Measurements from ENCODE around the gene ACTL6A. TPM values are rescaled to one million over a fixed set of nuclear protein-coding genes. Genes with fewer than 3 reads are reported as not detected.

ACTL6A gene
- polyA plus RNA-seq, 2 of the 4 experiments (the other 2 are of a cell fraction): 116 to 130 TPM

DNA sequence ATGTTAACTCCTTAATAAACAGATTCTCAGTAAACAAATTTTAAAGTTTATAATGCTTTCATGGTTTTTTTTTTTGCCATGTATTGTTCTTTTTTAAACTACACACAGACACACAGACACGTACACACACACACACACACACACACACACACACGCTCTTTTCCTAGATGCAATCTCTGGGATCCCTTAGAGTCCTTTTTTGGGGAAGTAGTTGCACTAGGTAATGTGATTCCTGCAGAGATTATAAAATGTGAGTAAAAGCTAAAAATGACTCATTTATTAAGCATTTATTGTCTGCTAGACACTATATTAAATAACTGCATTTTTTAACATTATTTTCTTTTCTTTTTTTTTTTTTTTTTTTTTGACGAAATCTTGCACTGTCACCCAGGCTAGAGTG lies 61.7 kb downstream of the ACTL6A start:
- no peak for TF ChIP-seq TP53 (CRISPR knock-in tag; IDR thresholded peaks at IDR 0.05)
- TF ChIP-seq ATOH8 (CRISPR knock-in tag; IDR thresholded peaks at IDR 0.05; ENCODE audit: low read depth): no peak
- TF ChIP-seq ZSCAN20 (CRISPR knock-in tag; IDR thresholded peaks at IDR 0.05): no peak
- TF ChIP-seq JUN (IDR thresholded peaks at IDR 0.05): no peak
- 94% methylated on average over 3 of the region's 3 CpGs for WGBS (ENCODE audit: missing lambda C conversion rate)
- H3K4me1 ChIP-seq: no peaks in the 10 kb centered on the region
- no peak overlapping the region for H3K4me2 ChIP-seq
- POLR2A ChIA-PET: interaction anchor here (0.7 kb wide), 1 partner anchor 19 kb away, joined by 7 read pairs; no protein-coding TSS in a partner anchor
- no peaks in the 10 kb centered on the region for H3K9me3 ChIP-seq
- no peak for ATAC-seq
- FAIRE-seq: no peak
- H3K4me3 ChIP-seq: no peak overlapping the region
- CTCF ChIA-PET: interaction anchor here (0.7 kb wide), 1 partner anchor 36 kb away, joined by 3 read pairs; no protein-coding TSS in a partner anchor
- DNase-seq (ENCODE audit: low read depth in 1 of 2, low spot score in 1 of 2): no peak
- no peak overlapping the region for H3K27ac ChIP-seq

DNA sequence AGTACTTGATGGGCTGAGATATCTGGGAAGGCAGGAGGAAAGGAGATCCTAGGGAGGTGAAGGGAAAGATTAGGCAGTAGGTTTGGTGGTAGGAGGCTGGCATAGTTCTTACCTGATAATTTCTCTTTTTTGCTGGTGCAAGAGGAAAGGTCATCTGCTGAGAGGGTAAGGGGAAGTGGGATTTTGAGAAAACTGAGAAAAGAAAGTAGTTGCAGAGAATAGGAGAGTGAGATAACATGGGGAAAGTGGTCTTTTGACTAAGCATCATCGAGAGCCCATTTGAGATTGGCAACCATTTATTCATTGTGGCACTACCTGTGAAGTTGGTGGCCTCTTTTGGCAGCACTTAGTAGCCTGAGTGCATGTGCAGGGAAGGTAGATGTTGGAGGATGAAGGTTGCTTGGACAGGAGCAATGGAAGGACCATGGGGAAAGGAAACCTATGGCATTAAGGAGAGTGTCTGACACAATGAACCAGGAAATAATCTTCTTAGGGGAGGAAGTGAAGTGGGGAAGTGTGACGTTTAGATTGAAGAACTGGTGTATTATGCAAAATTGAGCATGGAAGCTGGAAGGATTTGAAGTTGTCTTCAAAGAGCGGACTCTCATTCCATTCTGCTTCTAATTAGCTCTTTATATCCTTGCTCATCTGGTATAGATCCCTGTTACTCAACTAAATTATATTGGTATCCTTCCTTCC lies 68.2 kb downstream of the ACTL6A start:
- ChIA-PET POLR2A (no interaction called here), CTCF (interaction anchor here (0.5 to 3.4 kb wide), 2 partner anchors 19 to 128 kb away, joined by 3 to 14 read pairs; no protein-coding TSS in a partner anchor)
- TF ChIP-seq RCOR1 (IDR thresholded peaks at IDR 0.05; ENCODE audit: low read depth, low read length) (no peak), EHMT2 (IDR thresholded peaks at IDR 0.05; ENCODE audit: low read depth) (no peak), HES2 (IDR thresholded peaks at IDR 0.05) (no peak), SMC3 (IDR thresholded peaks at IDR 0.05) (no peak), ZC3H11A (IDR thresholded peaks at IDR 0.05) (no peak), E2F6 (IDR thresholded peaks at IDR 0.05; ENCODE audit: borderline replicate concordance, low read depth) (no peak), HMGXB4 (CRISPR knock-in tag; IDR thresholded peaks at IDR 0.05; ENCODE audit: borderline replicate concordance) (no peak), EHF (CRISPR knock-in tag; IDR thresholded peaks at IDR 0.05) (no peak), JUNB (IDR thresholded peaks at IDR 0.05) (no peak), NPAS2 (CRISPR knock-in tag; IDR thresholded peaks at IDR 0.05; ENCODE audit: borderline replicate concordance) (no peak), HOXA7 (CRISPR knock-in tag; IDR thresholded peaks at IDR 0.05) (no peak)
- TF ChIP-seq, protein P1, sequence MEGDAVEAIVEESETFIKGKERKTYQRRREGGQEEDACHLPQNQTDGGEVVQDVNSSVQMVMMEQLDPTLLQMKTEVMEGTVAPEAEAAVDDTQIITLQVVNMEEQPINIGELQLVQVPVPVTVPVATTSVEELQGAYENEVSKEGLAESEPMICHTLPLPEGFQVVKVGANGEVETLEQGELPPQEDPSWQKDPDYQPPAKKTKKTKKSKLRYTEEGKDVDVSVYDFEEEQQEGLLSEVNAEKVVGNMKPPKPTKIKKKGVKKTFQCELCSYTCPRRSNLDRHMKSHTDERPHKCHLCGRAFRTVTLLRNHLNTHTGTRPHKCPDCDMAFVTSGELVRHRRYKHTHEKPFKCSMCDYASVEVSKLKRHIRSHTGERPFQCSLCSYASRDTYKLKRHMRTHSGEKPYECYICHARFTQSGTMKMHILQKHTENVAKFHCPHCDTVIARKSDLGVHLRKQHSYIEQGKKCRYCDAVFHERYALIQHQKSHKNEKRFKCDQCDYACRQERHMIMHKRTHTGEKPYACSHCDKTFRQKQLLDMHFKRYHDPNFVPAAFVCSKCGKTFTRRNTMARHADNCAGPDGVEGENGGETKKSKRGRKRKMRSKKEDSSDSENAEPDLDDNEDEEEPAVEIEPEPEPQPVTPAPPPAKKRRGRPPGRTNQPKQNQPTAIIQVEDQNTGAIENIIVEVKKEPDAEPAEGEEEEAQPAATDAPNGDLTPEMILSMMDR (IDR thresholded peaks at IDR 0.05): no peak
- TF ChIP-seq, protein P2, sequence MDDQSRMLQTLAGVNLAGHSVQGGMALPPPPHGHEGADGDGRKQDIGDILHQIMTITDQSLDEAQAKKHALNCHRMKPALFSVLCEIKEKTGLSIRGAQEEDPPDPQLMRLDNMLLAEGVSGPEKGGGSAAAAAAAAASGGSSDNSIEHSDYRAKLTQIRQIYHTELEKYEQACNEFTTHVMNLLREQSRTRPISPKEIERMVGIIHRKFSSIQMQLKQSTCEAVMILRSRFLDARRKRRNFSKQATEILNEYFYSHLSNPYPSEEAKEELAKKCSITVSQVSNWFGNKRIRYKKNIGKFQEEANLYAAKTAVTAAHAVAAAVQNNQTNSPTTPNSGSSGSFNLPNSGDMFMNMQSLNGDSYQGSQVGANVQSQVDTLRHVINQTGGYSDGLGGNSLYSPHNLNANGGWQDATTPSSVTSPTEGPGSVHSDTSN (IDR thresholded peaks at IDR 0.05): no peak
- no peak overlapping the region for H3K4me2 ChIP-seq
- DNase-seq (ENCODE audit: low read depth in 1 of 2, low spot score in 1 of 2) (no peak), FAIRE-seq (no peak), ATAC-seq (no peak)
- no peaks in the 10 kb centered on the region for H3K4me1 ChIP-seq
- no peaks in the 10 kb centered on the region for H3K9me3 ChIP-seq
- H3K4me3 ChIP-seq: no peak overlapping the region
- WGBS (ENCODE audit: missing lambda C conversion rate): 85% methylated on average over 3 of the region's 3 CpGs
- no peak overlapping the region for H3K27ac ChIP-seq

Small RNA genes within 50 kb of the gene (small RNA-seq; reads per million reads assigned to genes)
- gene AC090425.1 (0 reads per million in 6 experiments), gene RF01210 (0 to 0.29 (median 0) reads per million in 6 experiments)

Other genes with a start within 250 kb of the ACTL6A start
- gene ZNF639, start 239.9 kb upstream of the ACTL6A start, polyA plus RNA-seq (2011; rRNA removed): 19.0 and 19.8 TPM in 2 replicates
- 18.9 to 22.0 TPM (median 21.5 TPM) in 3 replicates for gene ZNF639, start 239.9 kb upstream of the ACTL6A start, polyA plus RNA-seq (2017; fragmentation: RNase III; extraction: RNeasy Plus Mini Kit Qiagen cat#74134 plus additional on column Dnase treatment)
- 36.7 and 51.2 TPM in 2 replicates for gene MFN1, start 215.2 kb upstream of the ACTL6A start, polyA plus RNA-seq (2011; rRNA removed)
- gene MFN1, start 215.2 kb upstream of the ACTL6A start, polyA plus RNA-seq (2017; fragmentation: RNase III; extraction: RNeasy Plus Mini Kit Qiagen cat#74134 plus additional on column Dnase treatment): 21.9 to 23.6 TPM (median 22.1 TPM) in 3 replicates
- gene GNB4, start 111.5 kb upstream of the ACTL6A start, polyA plus RNA-seq (2011; rRNA removed): 21.5 and 22.7 TPM in 2 replicates
- gene GNB4, start 111.5 kb upstream of the ACTL6A start, polyA plus RNA-seq (2017; fragmentation: RNase III; extraction: RNeasy Plus Mini Kit Qiagen cat#74134 plus additional on column Dnase treatment): 10.3 to 11.1 TPM (median 10.9 TPM) in 3 replicates
- gene MRPL47, start 41.7 kb downstream of the ACTL6A start, polyA plus RNA-seq (2011; rRNA removed): 61.3 and 79.8 TPM in 2 replicates
- gene MRPL47, start 41.7 kb downstream of the ACTL6A start, polyA plus RNA-seq (2017; fragmentation: RNase III; extraction: RNeasy Plus Mini Kit Qiagen cat#74134 plus additional on column Dnase treatment): 49.2 to 51.6 TPM (median 49.7 TPM) in 3 replicates
- gene NDUFB5, start 41.9 kb downstream of the ACTL6A start, polyA plus RNA-seq (2011; rRNA removed): 37.7 and 66.1 TPM in 2 replicates
- gene NDUFB5, start 41.9 kb downstream of the ACTL6A start, polyA plus RNA-seq (2017; fragmentation: RNase III; extraction: RNeasy Plus Mini Kit Qiagen cat#74134 plus additional on column Dnase treatment): 65.5 to 73.3 TPM (median 70.0 TPM) in 3 replicates
- 10.2 and 11.5 TPM in 2 replicates for gene USP13, start 90.1 kb downstream of the ACTL6A start, polyA plus RNA-seq (2011; rRNA removed)
- 7.5 to 8.7 TPM (median 7.6 TPM) in 3 replicates for gene USP13, start 90.1 kb downstream of the ACTL6A start, polyA plus RNA-seq (2017; fragmentation: RNase III; extraction: RNeasy Plus Mini Kit Qiagen cat#74134 plus additional on column Dnase treatment)

All from A549 (cell line).